DND-41 (cell line): Measurements from ENCODE around the gene OR14A2.

ENCODE experiments used
- ATAC-seq: fragments of 200-7000 bp; cut with Tn5 transposase; 3 replicates; pipeline ENCODE4 v1.9.1; 2021; ENCODE audit warnings: low read depth; ENCODE audit not compliant: insufficient read depth
- DNase-seq: peaks from one replicate; pipeline ENCODE4 v3.0.0-alpha.2; 2020
- H2AFZ ChIP-seq: 2 replicates; pipeline ENCODE4 v1.6.0; 2012; ENCODE audit warnings: low read depth, low read length
- H3K27ac ChIP-seq: 2 replicates; pipeline ENCODE4 v1.5.1; 2012; ENCODE audit warnings: low read length, inconsistent platforms
- H3K27me3 ChIP-seq: fragments of 200-600 bp; sonication (generic); 2 replicates; pipeline ENCODE4 v1.6.0; 2012; ENCODE audit warnings: low read length, mild to moderate bottlenecking, inconsistent platforms; ENCODE audit not compliant: insufficient read depth, poor library complexity
- H3K36me3 ChIP-seq: 2 replicates; pipeline ENCODE4 v1.5.1; 2012; ENCODE audit warnings: low read length, inconsistent platforms; ENCODE audit not compliant: insufficient read depth
- H3K4me1 ChIP-seq: 2 replicates; pipeline ENCODE4 v1.5.1; 2012; ENCODE audit warnings: mild to moderate bottlenecking, low read length; ENCODE audit not compliant: insufficient read depth
- H3K4me2 ChIP-seq: 2 replicates; pipeline ENCODE4 v1.6.0; 2012; ENCODE audit warnings: mild to moderate bottlenecking, moderate library complexity, low read length, inconsistent platforms; ENCODE audit not compliant: insufficient read depth
- H3K4me3 ChIP-seq, 2 experiments: fragments of 200-600 bp in 1 of 2; shearing (Covaris generic) in 1 of 2; 2 replicates each; pipeline ENCODE4 v1.5.1; 2012 to 2016; ENCODE audit warnings: inconsistent platforms in 2 of 2, low read length in 2 of 2, mild to moderate bottlenecking in 2 of 2, low read depth in 1 of 2, moderate library complexity in 1 of 2
- H3K79me2 ChIP-seq: 2 replicates; pipeline ENCODE4 v1.6.0; 2012; ENCODE audit warnings: low read length, inconsistent platforms; ENCODE audit not compliant: insufficient read depth
- H3K9ac ChIP-seq: 2 replicates; pipeline ENCODE4 v1.6.0; 2012; ENCODE audit warnings: low read depth, mild to moderate bottlenecking, inconsistent platforms, low read length, moderate library complexity
- H3K9me3 ChIP-seq: 2 replicates; pipeline ENCODE4 v1.5.1; 2012; ENCODE audit warnings: low read length, moderate library complexity, mild to moderate bottlenecking, inconsistent platforms; ENCODE audit not compliant: insufficient read depth, severe bottlenecking
- H4K20me1 ChIP-seq: 2 replicates; pipeline ENCODE4 v1.6.0; 2012; ENCODE audit warnings: low read length; ENCODE audit not compliant: insufficient read depth
- EZH2 ChIP-seq: IDR thresholded peaks from 3 replicates; pipeline ENCODE4 v1.6.1; 2012; ENCODE audit warnings: borderline replicate concordance, low read depth, mild to moderate bottlenecking, moderate library complexity, low read length, inconsistent platforms; ENCODE audit not compliant: severe bottlenecking
- TF ChIP-seq, protein P1 (sequence below): IDR thresholded peaks from 2 replicates; pipeline ENCODE4 v1.5.1; 2012; ENCODE audit warnings: borderline replicate concordance, low read length, moderate library complexity, mild to moderate bottlenecking; ENCODE audit not compliant: poor library complexity, severe bottlenecking; ENCODE audit errors: extremely low read depth

Gene OR14A2

DNA sequence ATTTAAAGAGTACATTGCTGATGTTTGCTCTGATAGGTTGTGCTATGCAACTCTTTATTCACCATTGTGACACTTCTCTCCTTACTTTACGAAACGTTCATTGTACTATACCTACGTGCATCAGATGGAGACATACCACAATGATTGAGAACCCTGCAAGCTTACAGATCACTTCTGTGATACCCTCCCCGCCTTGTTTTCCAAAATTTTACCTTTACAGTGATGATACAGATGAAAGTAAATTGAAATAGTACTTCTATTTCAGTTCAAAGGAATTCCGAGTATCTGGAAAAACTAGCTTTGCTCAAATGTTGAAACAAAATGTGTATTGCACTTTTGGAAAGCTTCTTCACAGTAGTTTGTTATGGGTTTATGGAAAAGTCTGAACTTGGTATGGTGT, 6.2 kb downstream of the OR14A2 start:
- Histone ChIP-seq H3K4me2 (no peak overlapping the region), H3K36me3 (no peaks in the 10 kb centered on the region), H3K27me3 (no peaks in the 10 kb centered on the region), H3K27ac (no peak overlapping the region), H3K4me3 (no peak overlapping the region), H2AFZ (no peak overlapping the region), H3K9me3 (no peaks in the 10 kb centered on the region), H4K20me1 (no peaks in the 10 kb centered on the region), H3K9ac (no peak overlapping the region), H3K4me1 (no peaks in the 10 kb centered on the region), H3K79me2 (no peaks in the 10 kb centered on the region)
- TF ChIP-seq, protein P1, sequence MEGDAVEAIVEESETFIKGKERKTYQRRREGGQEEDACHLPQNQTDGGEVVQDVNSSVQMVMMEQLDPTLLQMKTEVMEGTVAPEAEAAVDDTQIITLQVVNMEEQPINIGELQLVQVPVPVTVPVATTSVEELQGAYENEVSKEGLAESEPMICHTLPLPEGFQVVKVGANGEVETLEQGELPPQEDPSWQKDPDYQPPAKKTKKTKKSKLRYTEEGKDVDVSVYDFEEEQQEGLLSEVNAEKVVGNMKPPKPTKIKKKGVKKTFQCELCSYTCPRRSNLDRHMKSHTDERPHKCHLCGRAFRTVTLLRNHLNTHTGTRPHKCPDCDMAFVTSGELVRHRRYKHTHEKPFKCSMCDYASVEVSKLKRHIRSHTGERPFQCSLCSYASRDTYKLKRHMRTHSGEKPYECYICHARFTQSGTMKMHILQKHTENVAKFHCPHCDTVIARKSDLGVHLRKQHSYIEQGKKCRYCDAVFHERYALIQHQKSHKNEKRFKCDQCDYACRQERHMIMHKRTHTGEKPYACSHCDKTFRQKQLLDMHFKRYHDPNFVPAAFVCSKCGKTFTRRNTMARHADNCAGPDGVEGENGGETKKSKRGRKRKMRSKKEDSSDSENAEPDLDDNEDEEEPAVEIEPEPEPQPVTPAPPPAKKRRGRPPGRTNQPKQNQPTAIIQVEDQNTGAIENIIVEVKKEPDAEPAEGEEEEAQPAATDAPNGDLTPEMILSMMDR, result no peak
- TF ChIP-seq EZH2, result no peak
- ATAC-seq (no peak), DNase-seq (no peak)

DNA sequence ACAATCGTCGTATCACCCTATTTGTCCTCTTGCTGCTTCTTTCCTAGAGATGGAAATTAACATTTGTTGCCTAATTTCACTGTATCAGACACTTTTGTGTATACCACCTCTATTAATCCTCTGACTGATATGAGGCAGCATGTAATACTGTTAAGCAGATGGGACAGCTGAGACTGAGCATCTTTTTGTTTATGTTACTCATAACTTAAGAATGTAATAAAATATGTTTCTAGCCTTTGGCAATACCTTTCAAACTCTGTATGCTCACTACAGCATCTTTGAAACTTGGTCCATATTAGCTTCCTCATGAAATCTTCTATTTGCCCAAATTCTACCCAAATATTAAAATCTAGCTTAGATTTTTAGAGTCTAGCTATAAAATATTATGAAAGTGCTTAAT, 7.2 kb downstream of the OR14A2 start:
- no peaks in the 10 kb centered on the region for H3K27me3 ChIP-seq
- no peaks in the 10 kb centered on the region for H3K36me3 ChIP-seq
- H3K79me2 ChIP-seq, result no peaks in the 10 kb centered on the region
- H4K20me1 ChIP-seq, result no peaks in the 10 kb centered on the region
- H3K4me2 ChIP-seq, result no peak overlapping the region
- no peak overlapping the region for H3K27ac ChIP-seq
- no peak overlapping the region for H3K9ac ChIP-seq
- H2AFZ ChIP-seq, result no peak overlapping the region
- H3K9me3 ChIP-seq, result no peaks in the 10 kb centered on the region
- no peak for DNase-seq
- H3K4me1 ChIP-seq, result no peaks in the 10 kb centered on the region
- TF ChIP-seq EZH2, result no peak
- TF ChIP-seq, protein P1, result no peak
- ATAC-seq, result no peak
- no peak overlapping the region for H3K4me3 ChIP-seq

DNA sequence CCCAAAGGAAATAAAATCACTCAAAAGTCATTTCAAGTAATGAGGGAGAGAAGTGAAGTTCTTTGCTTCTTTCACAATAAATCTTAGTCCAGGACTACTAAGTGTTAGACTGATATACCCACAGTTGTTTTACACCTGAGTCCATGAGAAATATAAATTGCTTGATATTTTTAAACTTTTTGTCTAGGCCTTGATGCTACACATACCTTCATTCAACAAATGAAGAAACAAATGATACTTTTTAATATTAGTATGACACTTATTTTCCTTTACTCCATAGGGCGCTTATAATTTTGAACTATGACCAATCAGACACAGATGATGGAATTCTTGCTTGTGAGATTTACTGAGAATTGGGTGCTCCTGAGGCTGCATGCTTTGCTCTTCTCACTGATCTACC, 9.6 kb downstream of the OR14A2 start, which contains the start of gene OR14K1:
Gene OR14K1, plus strand, starts transcription at position 301 of the 400 bp plus-strand sequence. Its CDS starts 0 bp downstream, at position 301.
- no peaks in the 10 kb centered on the region for H3K4me1 ChIP-seq
- DNase-seq, result no peak

More for the DNA sequence above, 9.6 kb downstream of the OR14A2 start, which contains the start of gene OR14K1:
- Histone ChIP-seq H3K9me3 (no peaks in the 10 kb centered on the region), H3K27me3 (no peaks in the 10 kb centered on the region), H3K79me2 (no peaks in the 10 kb centered on the region), H3K4me3 (no peak within 1 kb of the TSS), H3K4me2 (no peak within 1 kb of the TSS), H3K9ac (no peak within 1 kb of the TSS), H3K36me3 (no peaks in the 10 kb centered on the region), H2AFZ (no peak within 1 kb of the TSS), H4K20me1 (no peaks in the 10 kb centered on the region), H3K27ac (no peak within 1 kb of the TSS)
- TF ChIP-seq, protein P1, result no peak
- TF ChIP-seq EZH2, result no peak
- ATAC-seq, result no peak
